ENCODE results near the gene ATP5F1A.

DNA sequence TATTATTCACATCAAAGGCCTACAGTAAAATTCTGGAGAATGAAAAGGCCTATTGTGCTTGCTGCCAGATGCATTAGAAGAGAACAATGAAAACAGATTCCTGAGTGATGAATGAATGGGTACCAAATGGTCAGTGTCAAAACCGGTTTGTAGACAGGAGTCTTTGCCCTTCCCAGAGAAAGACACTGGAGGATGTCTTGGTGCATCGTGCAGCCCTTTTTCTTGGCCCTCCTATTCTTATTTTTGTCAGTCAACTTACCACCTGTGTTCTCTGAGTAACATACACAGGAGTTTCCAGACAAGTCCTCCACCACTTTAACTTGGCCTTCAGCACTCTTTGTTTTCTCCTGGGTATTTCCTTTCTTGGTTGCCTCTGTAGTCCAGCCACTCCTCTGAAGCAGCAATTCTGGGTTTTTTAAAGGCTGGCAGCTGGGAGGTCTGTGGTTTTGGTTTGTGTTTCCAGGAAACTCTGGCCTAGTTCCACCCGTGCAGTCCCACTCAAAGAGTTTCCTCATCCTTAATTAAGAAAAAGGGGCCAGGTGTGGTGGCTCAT lies 55.4 kb downstream of the ATP5F1A start:
- TF ChIP-seq, protein P1, sequence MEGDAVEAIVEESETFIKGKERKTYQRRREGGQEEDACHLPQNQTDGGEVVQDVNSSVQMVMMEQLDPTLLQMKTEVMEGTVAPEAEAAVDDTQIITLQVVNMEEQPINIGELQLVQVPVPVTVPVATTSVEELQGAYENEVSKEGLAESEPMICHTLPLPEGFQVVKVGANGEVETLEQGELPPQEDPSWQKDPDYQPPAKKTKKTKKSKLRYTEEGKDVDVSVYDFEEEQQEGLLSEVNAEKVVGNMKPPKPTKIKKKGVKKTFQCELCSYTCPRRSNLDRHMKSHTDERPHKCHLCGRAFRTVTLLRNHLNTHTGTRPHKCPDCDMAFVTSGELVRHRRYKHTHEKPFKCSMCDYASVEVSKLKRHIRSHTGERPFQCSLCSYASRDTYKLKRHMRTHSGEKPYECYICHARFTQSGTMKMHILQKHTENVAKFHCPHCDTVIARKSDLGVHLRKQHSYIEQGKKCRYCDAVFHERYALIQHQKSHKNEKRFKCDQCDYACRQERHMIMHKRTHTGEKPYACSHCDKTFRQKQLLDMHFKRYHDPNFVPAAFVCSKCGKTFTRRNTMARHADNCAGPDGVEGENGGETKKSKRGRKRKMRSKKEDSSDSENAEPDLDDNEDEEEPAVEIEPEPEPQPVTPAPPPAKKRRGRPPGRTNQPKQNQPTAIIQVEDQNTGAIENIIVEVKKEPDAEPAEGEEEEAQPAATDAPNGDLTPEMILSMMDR (IDR thresholded peaks at IDR 0.05; ENCODE audit: poor library complexity), result no peak
- no peak for TF ChIP-seq EZH2 (IDR thresholded peaks at IDR 0.05; ENCODE audit: borderline replicate concordance)
